HEK293 (cell line): ENCODE data around the gene ZNF644.

Source experiments
- CTCF ChIA-PET: fragments of 350-600 bp; formaldehyde crosslinking; extraction: SDS; loops from one replicate; lab custom pipeline; 2021; ENCODE audit warnings: antibody characterized with exemption; lab: Yijun Ruan, JAX
- POLR2A ChIA-PET: fragments of 300-600 bp; formaldehyde crosslinking; extraction: SDS; loops from one replicate; lab custom pipeline; 2020; ENCODE audit warnings: antibody characterized with exemption, inconsistent platforms; lab: Yijun Ruan, JAX
- H3K27ac ChIP-seq: fragments of 200-500 bp; sonication (Bioruptor generic); 2 replicates; pipeline ENCODE4 v1.5.1; 2014; ENCODE audit warnings: low read depth, low read length, control low read depth, inconsistent platforms; ENCODE audit errors: extremely low read depth
- H3K36me3 ChIP-seq, 2 experiments: fragments of 200-500 bp in 1 of 2; sonication (Bioruptor generic) in 1 of 2; 1 replicate in 1 of 2; 2 replicates in 1 of 2; pipeline ENCODE4 v1.5.1; 2014 to 2017; ENCODE audit warnings: inconsistent platforms in 2 of 2, low read length in 2 of 2; ENCODE audit not compliant: control insufficient read depth in 2 of 2, insufficient read depth in 1 of 2
- H3K4me1 ChIP-seq: fragments of 200-500 bp; sonication (Bioruptor generic); 2 replicates; pipeline ENCODE4 v1.5.1; 2014; ENCODE audit warnings: mild to moderate bottlenecking, low read length, inconsistent platforms; ENCODE audit not compliant: control insufficient read depth, insufficient read depth
- H3K4me3 ChIP-seq: 2 replicates; pipeline ENCODE4 v1.5.1; 2011; ENCODE audit warnings: low read depth, mild to moderate bottlenecking, control low read depth, low read length, moderate library complexity
- H3K9me3 ChIP-seq: fragments of 200-500 bp; sonication (Bioruptor generic); 2 replicates; pipeline ENCODE4 v1.5.1; 2014; ENCODE audit warnings: low read depth, low read length, inconsistent platforms; ENCODE audit not compliant: control insufficient read depth, insufficient read depth
- HIC1 ChIP-seq: fragments of 450-650 bp; formaldehyde crosslinking; IDR thresholded peaks from 2 replicates; pipeline ENCODE4 v1.5.1; 2016; ENCODE audit warnings: missing biosample characterization, missing genetic modification characterization
- SETDB1 ChIP-seq: IDR thresholded peaks from one replicate; pipeline ENCODE4 v1.6.1; 2017; ENCODE audit warnings: mild to moderate bottlenecking, low read length, moderate library complexity, mixed read lengths; ENCODE audit not compliant: insufficient read length
- SP7 ChIP-seq: fragments of 450-650 bp; formaldehyde crosslinking; IDR thresholded peaks from 2 replicates; pipeline ENCODE4 v1.5.1; 2016; ENCODE audit warnings: missing biosample characterization, missing genetic modification characterization
- WT1 ChIP-seq: fragments of 450-650 bp; formaldehyde crosslinking; IDR thresholded peaks from 2 replicates; pipeline ENCODE4 v1.5.1; 2016; ENCODE audit warnings: missing biosample characterization, missing genetic modification characterization
- ZBTB44 ChIP-seq: fragments of 450-650 bp; IDR thresholded peaks from 2 replicates; pipeline ENCODE4 v1.5.1; 2018; ENCODE audit warnings: missing biosample characterization, mild to moderate bottlenecking, missing genetic modification characterization
- ZBTB49 ChIP-seq: fragments of 450-650 bp; formaldehyde crosslinking; IDR thresholded peaks from 2 replicates; pipeline ENCODE4 v1.5.1; 2016; ENCODE audit warnings: missing biosample characterization, missing genetic modification characterization, low read depth
- ZNF157 ChIP-seq: fragments of 450-650 bp; formaldehyde crosslinking; IDR thresholded peaks from 2 replicates; pipeline ENCODE4 v1.5.1; 2016; ENCODE audit warnings: missing biosample characterization, missing genetic modification characterization
- ZNF280D ChIP-seq: fragments of 450-650 bp; formaldehyde crosslinking; IDR thresholded peaks from 2 replicates; pipeline ENCODE4 v1.5.1; 2016; ENCODE audit warnings: missing biosample characterization, missing genetic modification characterization
- ZNF292 ChIP-seq: fragments of 450-650 bp; formaldehyde crosslinking; IDR thresholded peaks from 2 replicates; pipeline ENCODE4 v1.5.1; 2016; ENCODE audit warnings: low read depth, missing biosample characterization, missing genetic modification characterization, borderline replicate concordance
- ZNF488 ChIP-seq: fragments of 450-650 bp; formaldehyde crosslinking; IDR thresholded peaks from 2 replicates; pipeline ENCODE4 v1.5.1; 2016; ENCODE audit warnings: missing biosample characterization, missing genetic modification characterization
- ZNF510 ChIP-seq: fragments of 450-650 bp; formaldehyde crosslinking; IDR thresholded peaks from 2 replicates; pipeline ENCODE4 v1.5.1; 2018; ENCODE audit warnings: mild to moderate bottlenecking, missing genetic modification characterization, missing biosample characterization; ENCODE audit not compliant: insufficient replicate concordance
- ZNF518A ChIP-seq: fragments of 450-650 bp; formaldehyde crosslinking; conservative IDR thresholded peaks from 2 replicates; pipeline ENCODE4 v1.5.1; 2016; ENCODE audit warnings: low read depth, missing biosample characterization, missing genetic modification characterization
- ZNF558 ChIP-seq: fragments of 450-650 bp; formaldehyde crosslinking; IDR thresholded peaks from 2 replicates; pipeline ENCODE4 v1.5.1; 2016; ENCODE audit warnings: missing biosample characterization, missing genetic modification characterization
- ZNF639 ChIP-seq: fragments of 450-650 bp; formaldehyde crosslinking; IDR thresholded peaks from 2 replicates; pipeline ENCODE4 v1.5.1; 2016; ENCODE audit warnings: missing biosample characterization, missing genetic modification characterization
- ZNF645 ChIP-seq: fragments of 450-650 bp; formaldehyde crosslinking; IDR thresholded peaks from 2 replicates; pipeline ENCODE4; 2016; ENCODE audit warnings: missing biosample characterization, missing genetic modification characterization
- ZNF792 ChIP-seq: fragments of 450-650 bp; formaldehyde crosslinking; IDR thresholded peaks from 2 replicates; pipeline ENCODE4 v1.5.1; 2016; ENCODE audit warnings: missing biosample characterization, missing genetic modification characterization
- ZNF843 ChIP-seq: fragments of 450-650 bp; formaldehyde crosslinking; IDR thresholded peaks from 2 replicates; pipeline ENCODE4 v1.5.1; 2016; ENCODE audit warnings: missing biosample characterization, missing genetic modification characterization

The ZNF644 gene

GRCh38 chr1:90879281-90879680 is 142.6 kb downstream of the ZNF644 start (continued):
- TF ChIP-seq ZNF280D (tag by site-specific recombination) (peak; percentile 42; the same call in 1 of the 2 replicates), SETDB1 (peak; percentile 97), ZNF792 (tag by site-specific recombination) (no peak), ZNF558 (tag by site-specific recombination) (peak; percentile 62; the same call in 1 of the 2 replicates), ZNF639 (tag by site-specific recombination) (no peak), ZBTB49 (tag by site-specific recombination) (no peak), WT1 (tag by site-specific recombination) (no peak)

- Histone ChIP-seq H3K4me1 (no peaks in the 10 kb centered on the region), H3K9me3 (no peaks in the 10 kb centered on the region), H3K4me3 (no peak overlapping the region), H3K27ac (no peak overlapping the region), H3K36me3 (no peaks in the 10 kb centered on the region)
- ChIA-PET POLR2A (no interaction called here), CTCF (interaction anchor here (0.6 to 0.9 kb wide), 3 partner anchors 10 to 148 kb away, joined by 3 to 4 read pairs (median 3); no protein-coding TSS in a partner anchor)
- TF ChIP-seq ZNF843: no peak
- TF ChIP-seq ZNF510 (tag by site-specific recombination): no peak
- no peak for TF ChIP-seq ZNF645 (tag by site-specific recombination)
- TF ChIP-seq HIC1 (tag by site-specific recombination): no peak
- TF ChIP-seq WT1 (tag by site-specific recombination): no peak
- TF ChIP-seq ZBTB44 (tag by site-specific recombination): no peak
- no peak for TF ChIP-seq ZNF488 (tag by site-specific recombination)
- no peak for TF ChIP-seq ZNF292 (tag by site-specific recombination)
- TF ChIP-seq ZNF157 (tag by site-specific recombination): no peak
- TF ChIP-seq SP7 (tag by site-specific recombination): no peak
- TF ChIP-seq ZNF518A: no peak
Observed at GRCh38 chr1:90876101-90876500, 145.7 kb downstream of the ZNF644 start.
